Mesenteric fat pad (tissue), 1 donor: Measurements from ENCODE around the gene MYBPHL. TPM values are rescaled to one million over a fixed set of nuclear protein-coding genes. Genes with fewer than 3 reads are reported as not detected.

ENCODE experiments used
- DNase-seq: peaks from one replicate; pipeline ENCODE4 v3.0.0-alpha.2; 2020; ENCODE audit warnings: low spot score
- long read RNA-seq: library from polyadenylated mRNA; unstranded; transcript quantifications from one replicate; pipeline ENCODE4 v2.0.0, GENCODE V29; 2020
- total RNA-seq: library from RNA; stranded (reverse); fragmentation: NEBNext Ultra II Directional; extraction: Animal tissue kit (Norgen Biotek cat#: 25700); gene quantifications from one replicate; pipeline ENCODE4 v1.2.1, GENCODE V29; 2021
- donor health status: DM: yes; HTN: yes; CAD: no.

Gene MYBPHL, protein sequence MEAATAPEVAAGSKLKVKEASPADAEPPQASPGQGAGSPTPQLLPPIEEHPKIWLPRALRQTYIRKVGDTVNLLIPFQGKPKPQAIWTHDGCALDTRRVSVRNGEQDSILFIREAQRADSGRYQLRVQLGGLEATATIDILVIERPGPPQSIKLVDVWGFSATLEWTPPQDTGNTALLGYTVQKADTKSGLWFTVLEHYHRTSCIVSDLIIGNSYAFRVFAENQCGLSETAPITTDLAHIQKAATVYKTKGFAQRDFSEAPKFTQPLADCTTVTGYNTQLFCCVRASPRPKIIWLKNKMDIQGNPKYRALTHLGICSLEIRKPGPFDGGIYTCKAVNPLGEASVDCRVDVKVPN
- not detected for total RNA-seq
- long read RNA-seq = 0 reads

DNA sequence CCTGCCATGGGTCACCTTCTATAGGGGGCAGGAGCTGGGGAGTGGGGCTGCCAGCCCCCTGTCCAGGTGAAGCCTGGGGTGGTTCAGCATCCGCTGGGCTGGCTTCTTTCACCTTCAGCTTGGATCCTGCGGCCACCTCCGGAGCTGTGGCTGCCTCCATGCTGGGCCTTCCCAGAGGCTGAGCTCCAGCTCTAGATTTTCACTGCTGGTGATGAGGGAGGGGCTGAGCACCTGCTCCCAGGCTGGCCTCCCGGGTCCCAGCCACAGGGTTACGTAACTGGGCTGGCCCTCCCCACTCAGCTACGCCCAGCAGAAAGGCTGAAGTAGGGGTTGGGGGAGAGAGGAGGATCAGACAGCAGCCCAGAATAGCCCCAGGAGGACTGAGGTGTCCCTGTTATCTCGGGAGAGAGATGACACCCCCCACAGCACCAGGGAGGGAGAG lies at the start of gene MYBPHL:
Gene MYBPHL, minus strand, starts transcription at position 180 of the 442 bp plus-strand sequence. Its CDS starts 20 bp downstream, at position 160.
- DNase-seq = no peak

DNA sequence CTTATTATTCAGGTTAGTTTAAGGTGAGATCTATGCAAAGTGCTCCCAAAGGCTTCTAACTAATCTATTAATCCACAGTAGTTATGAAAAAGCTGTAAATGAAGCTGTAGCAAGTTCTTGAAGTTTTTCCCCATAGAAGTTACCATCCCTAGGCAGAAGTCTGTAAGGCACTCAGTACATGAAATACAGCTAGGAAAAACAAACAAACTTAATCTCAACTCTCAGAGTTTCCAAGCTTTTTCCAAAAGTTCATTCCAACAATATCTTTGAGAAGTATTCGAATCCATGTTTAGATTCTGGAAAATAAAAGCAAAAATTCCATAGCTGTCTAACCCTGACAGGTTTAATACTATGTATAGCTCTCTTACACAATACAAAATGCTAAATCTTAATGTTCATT lies 49.7 kb upstream of the MYBPHL start:
- no peak for DNase-seq

DNA sequence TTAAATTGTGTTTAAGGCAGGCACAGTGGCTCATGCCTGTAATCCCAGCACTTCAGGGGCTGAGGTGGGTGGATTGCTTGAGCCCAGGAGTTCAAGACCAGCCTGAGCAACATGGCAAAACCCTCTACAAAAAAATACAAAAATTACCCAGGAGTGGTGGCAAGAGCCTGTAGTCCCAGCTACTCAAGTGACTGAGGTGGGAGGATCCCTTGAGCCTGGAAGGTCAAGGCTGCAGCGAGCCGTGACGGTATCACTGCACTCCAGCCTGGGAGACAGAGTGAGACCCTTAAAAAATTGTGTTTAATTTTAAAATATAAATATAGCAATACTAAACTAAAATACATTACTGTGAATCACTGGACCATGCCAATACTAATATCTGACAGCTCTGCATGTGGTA lies 48.1 kb upstream of the MYBPHL start:
- DNase-seq = no peak

DNA sequence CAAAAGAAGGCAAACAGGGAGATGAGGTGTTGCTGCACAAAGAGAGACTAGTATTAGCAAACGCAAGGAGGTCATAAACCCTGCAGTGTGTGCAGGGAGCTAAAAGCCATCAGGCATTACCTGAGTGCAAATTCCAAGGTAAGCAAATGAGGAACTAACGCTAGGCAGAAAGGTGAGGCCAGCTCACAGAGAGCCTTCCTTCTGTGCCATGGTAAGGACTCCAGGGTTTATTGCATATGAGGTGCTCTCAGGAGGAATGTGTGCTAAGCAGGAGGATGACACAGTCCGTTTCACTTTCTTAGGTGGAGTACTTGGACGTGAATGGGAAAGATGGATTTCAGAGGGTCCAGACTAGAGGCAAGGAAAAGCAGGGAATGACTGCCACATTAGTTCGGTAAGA lies 44.6 kb upstream of the MYBPHL start:
- no peak for DNase-seq

DNA sequence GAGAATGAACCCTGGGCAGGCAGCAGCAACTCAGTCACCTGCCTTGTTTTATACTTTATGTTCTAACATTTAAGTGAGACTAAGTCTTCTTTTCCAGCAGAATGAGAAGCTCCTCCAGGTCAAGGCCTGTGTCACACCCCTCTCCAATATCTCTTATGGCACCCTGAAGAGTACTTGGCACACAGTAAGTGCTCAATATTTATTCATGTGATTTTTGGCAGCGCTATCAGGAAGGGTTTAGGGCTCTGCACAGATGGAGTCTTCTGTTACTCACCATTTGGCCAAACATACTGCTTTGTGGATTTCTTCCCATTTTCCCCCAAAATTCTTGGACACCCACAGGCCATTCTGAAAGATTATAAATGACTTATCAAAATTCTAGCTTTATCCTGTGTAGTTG lies 43.8 kb upstream of the MYBPHL start:
- DNase-seq = no peak

DNA sequence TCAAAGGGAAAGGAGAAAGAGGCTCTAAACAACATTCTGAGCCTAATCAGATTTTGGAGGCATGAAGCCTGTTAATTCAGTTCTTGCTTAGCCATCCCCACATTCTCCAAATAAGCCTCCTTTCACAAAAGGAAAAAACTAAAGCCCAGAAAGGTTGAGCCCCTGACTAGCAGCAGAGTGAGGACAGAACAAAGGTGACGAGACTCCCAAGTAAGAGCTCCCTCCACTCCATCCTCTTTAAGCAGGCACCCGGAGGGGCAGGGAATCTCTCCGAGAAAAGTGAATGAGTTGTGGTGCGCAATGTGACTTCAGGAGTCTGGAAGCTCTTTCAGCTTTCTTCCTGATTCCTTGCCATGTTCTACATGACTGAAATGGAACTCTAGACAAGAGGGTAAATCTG lies 43.4 kb upstream of the MYBPHL start:
- no peak for DNase-seq

DNA sequence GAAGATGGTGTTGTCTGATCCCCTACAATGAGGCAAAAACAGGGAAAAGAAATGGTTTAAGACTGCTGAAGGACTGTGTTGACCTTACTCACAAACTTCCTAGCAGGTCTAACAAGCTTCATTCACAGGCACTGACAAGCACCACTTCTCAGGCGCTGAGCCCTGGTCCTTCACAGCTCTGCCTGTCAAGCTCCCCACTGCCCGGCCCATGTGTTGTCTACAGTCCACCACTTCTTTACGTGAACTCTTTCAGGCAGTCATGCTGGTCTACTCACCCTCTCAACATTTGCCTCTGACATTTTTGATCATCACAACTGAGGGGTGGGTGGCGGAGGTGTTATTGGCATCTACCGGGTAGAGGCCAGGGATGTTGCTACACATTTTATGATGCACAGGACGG lies 40.7 kb upstream of the MYBPHL start:
- DNase-seq = no peak

DNA sequence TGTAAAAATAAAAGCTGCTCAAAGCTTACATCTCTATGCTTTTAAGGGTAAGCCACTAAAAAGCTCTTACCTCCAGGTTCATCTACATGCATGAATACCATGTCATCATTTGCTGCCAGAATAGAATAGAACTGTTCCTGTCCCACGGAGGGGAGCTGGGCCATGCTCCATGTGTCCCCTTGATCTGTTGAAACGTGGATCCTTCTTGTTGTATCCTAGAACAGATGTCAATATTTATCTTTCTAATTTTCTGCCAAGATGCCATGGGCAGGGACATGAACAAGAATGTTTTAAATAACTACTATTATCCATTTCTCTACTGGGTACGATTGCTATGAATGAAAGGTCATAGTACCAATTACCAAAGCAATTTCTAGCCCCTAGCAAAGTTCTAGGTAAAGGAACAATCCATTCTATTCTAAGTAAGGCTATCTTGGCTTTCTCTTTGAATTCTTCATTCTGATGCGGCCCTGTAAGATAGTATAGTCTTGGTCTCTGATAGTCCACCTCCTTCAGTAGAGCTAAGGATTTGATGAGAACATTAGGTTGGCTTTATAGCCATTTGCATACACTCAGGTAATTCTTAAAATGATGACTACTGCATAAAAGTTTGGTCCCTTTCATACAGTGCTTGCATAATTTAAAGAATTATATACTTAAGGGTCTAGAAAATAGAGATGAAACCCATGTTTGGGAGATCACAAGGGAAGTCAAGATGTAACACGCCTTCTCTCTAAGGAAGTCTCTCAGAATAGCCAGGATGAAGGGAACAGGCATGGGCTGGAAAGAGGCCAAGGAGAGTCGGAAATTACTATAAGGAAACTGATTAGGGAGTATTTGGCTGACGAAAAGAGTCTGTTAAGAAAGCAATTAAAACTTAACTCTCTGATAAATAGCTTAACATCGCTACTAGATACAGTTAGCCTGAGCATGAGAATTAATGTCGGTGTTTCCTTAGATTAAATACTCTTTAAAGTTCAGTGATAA lies 35.4 kb upstream of the MYBPHL start:
- no peak for DNase-seq

DNA sequence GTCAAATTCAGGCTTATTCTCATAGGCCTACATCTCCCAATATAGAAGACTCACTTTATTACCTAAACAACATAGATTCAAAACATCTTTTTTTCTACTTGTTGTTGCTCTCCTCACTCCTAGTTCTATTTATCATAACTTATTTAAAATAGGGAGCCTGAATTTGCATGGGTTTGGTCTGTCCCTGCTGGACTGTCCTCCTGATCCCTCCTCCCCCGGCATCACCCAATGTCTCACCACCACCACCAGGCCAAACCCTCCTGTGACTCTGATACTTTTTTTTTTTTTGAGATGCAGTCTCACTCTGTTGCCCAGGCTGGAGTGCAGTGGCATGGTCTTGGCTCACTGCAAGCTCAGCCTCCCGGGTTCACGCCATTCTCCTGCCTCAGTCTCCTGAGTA lies 31.8 kb upstream of the MYBPHL start:
- DNase-seq = no peak

DNA sequence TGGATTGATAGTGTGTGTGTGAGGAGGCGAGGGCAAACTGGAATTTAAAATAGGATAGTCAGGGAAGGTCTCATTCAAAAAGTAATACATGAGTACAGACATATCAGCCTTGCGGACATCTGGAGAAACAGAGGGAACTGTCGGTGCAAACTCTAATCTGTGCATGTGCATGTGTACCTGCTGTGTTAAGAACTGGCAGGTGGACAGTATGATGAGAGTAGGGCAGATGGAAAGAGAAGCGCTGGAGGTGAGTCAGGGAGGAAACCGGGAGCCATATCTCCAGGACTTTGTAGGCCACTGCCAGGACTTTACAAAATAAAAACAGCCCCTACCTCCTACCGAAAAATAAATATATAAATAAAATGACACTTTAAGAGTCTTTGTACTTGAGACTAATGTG lies 31.3 kb upstream of the MYBPHL start:
- DNase-seq = no peak

DNA sequence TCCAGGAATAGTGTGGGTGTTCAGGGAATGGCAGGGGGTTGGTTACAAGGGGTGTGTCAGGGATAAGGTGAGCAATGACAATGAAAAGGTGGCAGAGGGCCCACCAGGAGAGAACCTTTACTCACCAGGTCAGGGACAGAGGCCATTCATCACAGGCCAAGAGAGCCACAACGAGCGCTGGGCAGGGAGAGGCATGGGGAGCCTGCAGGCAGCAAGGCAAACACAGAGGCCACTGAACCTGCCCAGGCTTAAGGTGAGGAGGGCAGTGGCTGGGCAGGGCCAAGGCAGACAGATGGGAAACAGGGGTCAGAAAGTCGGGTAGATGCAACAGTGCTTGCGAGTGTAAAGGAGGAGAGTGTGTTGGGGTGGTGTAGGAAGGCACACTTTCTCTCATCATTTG lies 28.3 kb upstream of the MYBPHL start:
- DNase-seq = no peak

DNA sequence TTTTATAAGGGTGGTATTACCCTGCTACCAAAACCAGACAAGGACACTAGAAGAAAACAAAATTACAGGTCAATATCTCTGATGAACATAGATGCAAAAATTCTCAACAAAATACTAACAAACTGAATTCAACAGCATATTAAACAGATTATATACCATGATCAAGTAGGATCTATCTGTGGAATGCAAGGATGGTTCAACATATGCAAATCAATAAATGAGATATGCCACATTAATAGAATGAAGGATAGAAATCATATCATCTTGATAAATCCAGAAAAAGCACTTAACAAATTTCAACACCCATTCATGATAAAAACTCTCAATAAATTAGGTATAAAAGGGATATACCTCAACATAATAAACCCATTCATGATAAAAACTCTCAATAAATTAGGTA lies 24.3 kb upstream of the MYBPHL start:
- no peak for DNase-seq

DNA sequence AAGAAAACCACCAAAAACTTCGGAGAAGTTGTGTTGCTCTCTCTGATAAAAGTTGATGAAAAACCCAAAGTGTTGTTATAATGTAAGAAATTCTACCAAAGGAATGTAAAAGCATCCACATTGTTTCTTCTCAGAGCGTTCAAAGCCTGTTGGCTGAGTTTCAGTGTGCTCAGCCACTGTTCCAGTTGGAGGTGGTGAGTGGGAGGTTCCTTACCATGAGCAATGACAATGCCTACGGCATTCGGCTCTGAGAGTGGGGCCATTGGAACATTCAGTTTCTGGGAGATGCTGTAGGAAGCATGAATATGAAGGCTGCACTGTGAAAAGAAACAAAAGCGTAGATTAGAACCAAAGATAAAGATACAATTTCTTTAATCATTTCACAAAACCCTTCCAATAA lies 20.5 kb upstream of the MYBPHL start:
- no peak for DNase-seq

DNA sequence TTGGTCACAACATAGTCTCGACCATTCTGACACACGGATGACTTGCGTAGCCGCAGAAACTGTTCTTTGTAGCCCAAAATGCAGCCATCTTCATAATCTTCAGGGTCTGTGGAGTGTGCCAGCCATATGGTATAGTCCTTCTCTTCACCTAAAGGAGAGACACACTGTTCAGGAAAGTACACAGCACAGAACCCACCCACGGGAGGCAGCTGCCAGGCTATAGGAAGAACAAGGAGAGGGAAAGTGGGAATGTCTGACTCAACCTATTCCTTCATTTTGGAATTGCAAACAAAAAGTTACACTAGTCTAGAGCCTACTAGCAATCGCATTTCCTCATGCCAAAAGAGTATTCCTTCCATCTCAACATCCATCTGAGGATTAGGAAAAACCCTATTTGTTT lies 16.2 kb upstream of the MYBPHL start:
- no peak for DNase-seq

DNA sequence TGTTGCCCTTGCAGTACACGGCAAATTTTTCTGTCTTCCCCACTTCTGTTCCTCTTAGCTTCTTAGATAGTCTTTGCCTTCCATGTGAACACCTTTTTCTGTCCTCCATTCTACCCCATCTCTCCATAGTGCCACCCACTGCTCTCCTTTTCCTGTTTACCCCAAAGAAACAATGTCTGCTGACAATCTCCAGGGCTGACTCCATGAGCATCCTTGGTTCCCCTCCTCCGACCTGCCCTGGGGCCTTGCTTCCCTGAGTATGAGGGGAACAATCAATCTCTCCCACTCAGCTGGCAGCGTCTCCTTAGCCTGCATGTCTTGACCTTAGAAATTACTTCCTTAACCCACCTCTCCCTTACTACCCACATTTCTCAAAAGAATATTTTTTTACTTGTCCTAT lies 12.3 kb upstream of the MYBPHL start:
- DNase-seq = no peak

DNA sequence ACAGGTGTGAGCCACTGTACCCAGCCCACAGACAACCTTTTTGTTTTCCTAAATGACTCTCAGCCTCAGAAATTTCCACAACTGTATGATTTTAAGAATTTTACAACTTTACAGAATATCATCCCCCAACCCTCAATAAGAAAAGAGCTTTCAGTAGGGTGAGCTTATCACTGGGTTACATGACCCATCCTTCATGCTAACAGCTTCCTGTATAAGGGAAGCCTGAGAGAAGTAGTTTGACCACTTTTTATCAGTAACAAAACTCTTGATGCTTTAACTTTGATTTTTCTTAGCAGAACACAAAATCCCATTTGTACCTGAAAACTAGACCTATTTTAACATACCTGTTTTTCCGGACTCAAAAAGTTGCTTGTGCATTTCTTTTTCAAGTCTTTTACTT lies 9.7 kb upstream of the MYBPHL start:
- DNase-seq = no peak

DNA sequence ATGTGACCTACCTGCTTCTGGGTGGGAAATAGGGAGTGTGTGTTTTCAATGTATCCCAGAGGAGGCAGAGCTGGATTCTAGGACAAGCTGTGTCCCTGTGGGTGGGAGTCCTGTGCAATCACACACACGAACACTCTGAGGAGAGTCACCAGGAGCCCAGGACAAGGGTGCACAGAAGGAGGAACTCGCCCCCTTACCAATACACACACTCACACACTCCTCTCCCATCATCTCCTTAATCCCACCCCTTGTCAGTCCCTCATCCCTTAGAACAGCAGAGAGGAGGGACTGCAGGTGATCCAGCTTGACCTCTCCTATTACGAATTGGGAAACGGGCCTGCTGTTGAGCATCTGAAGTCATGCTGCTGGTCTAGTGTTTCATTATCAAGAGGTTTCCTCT lies 8.5 kb upstream of the MYBPHL start:
- no peak for DNase-seq

DNA sequence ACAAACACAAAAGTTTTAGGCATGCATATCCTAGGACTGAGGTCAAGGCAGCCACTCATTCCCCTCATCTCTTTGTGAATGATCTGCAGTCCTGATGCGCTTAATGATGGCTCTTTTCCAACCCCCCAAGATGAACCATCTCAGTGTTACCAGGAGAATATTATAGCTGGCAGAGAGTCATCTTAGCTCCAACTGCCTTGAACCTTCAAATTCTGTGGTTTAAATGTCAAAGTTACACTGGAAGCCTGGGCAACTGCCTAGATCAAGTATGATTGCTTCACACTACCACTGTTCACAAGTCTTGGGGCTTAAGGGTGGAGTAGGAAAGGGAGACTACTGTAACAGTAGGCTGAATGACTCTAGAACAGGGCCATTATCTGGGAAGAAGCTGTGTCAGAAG lies 8.0 kb upstream of the MYBPHL start:
- no peak for DNase-seq

DNA sequence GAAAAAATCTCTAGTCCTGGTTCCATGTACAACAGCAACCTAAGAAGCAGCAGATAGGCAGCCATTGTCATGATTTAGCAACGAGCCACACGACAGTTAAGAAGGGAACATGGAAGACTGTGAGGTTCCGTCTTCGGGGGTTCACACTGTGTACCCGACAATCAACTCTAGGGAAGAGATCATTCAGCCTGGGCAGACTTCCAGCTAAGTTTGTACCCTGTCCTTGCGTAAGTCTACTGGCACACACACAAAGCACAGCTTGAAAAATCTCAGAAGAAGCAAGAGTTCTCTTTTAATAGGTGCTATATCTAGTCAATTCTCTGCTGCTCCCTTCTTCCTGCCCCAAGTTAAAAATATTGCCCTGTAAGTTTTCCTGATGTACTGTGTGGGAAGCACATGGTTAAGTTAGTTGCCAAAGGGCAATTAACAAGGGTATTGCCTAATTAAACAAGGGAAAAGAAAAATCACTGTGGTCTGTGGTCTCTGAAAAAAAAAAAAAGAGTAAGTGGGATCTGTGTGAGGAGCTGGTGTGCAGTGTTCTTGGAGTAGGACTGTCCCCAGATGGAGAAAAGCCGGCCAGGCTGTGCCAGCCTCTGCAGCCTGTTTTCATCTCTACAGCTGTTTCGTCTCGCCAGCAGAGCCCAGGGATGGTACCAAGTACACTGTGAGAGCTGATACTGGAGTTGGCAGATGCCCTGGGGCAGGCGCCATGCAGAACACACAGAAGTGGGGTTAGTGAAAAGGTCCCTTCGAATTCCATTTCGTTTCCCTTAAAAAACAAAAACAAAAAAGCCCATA lies 6.4 kb upstream of the MYBPHL start:
- no peak for DNase-seq

DNA sequence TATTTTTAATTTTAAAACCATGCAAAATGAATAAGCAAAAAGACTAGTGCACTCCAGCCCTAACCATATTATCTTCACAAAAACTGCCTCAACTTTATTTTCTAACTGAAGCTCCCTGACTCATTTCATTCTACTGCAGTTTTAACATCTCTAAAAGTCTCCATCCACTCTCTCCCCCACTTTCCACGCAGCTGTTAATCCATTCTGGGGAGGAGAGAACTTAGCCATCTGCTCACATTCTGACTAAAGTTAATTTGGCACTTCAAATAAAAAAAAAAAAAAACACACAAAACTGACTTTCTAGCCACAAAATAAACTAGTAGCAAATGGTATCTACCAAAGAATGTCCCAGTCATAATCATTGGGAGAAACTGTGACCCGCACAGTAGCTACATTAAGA lies 5.4 kb upstream of the MYBPHL start:
- no peak for DNase-seq

DNA sequence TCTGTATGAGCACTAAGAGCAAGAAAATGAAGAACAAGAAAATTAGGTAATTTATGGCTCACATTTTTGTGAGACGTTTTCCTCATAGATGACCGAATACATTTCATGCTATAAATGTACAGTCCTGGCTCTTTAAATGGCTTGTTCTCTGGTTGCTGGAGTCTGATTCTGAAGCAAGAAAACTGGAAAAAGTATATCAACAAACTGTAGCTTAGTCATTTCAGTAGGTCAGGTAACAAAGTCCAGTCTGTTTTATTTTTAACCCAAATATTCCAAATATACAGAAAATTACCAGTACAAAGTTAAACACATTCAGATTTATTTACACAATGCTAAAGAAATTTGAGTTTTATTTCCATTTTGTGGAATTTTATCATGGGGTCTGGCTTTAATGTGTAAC lies 2.5 kb upstream of the MYBPHL start:
- DNase-seq = no peak
